VCaP (cell line): ENCODE data around the gene GNB1L.
"Not testable (repeated sequence)": the region's sequence is repeated elsewhere in the genome, so short reads cannot be mapped to it uniquely, and the experiment has no call there.

Source experiments
- H3K27ac ChIP-seq: fragments of 450-650 bp; 2 replicates; pipeline ENCODE4 v1.5.1; 2017
- CTCF ChIP-seq: fragments of 450-650 bp; conservative IDR thresholded peaks from 2 replicates; pipeline ENCODE4 v1.5.1; 2017; ENCODE audit warnings: mild to moderate bottlenecking, moderate library complexity

The GNB1L gene

DNA sequence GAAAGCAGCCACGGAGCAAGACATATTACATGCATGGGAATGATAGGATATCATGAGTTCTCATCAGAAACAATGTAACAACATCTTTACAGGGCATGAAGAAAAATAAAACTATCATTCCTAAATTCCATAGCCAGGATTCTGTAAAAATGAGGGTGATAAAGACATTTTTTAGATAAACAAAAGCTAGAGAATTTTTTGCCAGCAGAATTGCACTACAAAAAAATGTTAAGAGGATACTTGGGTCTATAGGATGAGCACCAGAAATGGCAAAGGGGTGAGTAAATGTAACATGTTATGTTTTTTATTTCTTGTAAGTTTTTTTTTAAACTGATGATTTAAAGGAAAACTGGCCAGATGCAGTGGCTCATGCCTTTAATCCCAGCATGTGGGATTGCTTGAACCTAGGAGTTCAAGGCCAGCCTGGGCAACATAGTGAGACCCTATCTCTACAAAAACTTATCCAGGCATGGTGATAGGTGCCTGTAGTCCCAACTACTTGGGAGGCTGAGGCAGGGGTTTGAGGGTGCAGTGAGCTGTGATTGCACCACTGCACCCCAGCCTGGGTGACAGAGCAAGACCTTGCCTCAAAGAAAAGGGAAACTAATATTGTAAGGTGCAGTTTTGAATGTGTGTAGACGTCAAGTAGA lies 60.9 kb downstream of the GNB1L start:
- no peak overlapping the region for H3K27ac ChIP-seq

GRCh38 chr22:19793161-19793560 lies 61.5 kb downstream of the GNB1L start:
- TF ChIP-seq CTCF = no peak
- H3K27ac ChIP-seq = no peak overlapping the region

More for the DNA sequence above, 60.9 kb downstream of the GNB1L start:
- TF ChIP-seq CTCF = no peak

DNA sequence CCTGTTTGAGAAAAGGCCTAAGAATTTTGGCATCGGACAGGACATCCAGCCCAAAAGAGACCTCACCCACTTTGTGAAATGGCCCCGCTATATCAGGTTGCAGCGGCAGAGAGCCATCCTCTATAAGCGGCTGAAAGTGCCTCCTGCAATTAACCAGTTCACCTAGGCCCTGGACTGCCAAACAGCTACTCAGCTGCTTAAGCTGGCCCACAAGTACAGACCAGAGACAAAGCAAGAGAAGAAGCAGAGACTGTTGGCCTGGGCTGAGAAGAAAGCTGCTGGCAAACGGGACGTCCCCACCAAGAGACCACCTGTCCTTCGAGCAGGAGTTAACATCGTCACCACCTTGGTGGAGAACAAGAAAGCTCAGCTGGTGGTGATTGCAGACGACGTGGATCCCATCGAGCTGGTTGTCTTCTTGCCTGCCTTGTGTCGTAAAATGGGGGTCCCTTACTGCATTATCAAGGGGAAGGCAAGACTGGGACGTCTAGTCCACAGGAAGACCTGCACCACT lies 62.2 kb downstream of the GNB1L start:
- not testable (repeated sequence) for H3K27ac ChIP-seq

GRCh38 chr22:19791894-19792293 lies 62.8 kb downstream of the GNB1L start:
- no peak overlapping the region for H3K27ac ChIP-seq
- no peak for TF ChIP-seq CTCF

- no peak overlapping the region for H3K27ac ChIP-seq
- no peak for TF ChIP-seq CTCF
Observed at GRCh38 chr22:19791243-19791642, 63.4 kb downstream of the GNB1L start.

DNA sequence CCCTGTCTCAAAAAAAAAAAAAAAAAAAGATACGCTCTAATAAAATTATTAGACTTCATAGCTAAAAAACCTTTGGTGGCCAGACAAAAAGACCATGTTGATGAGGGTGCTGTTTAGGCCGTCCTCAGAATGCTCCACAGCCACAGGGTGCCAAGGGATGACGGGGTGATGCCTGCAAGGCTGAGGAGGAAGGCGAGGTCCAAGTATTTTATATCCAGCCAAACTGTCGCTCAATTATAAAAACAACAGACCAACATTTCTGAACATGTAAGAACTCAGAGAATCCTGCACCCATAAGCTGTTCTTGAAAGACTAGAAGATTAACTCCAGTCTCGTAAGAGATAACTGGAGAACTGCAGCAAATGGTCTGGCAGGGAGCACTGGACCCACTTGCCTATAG lies 64.8 kb downstream of the GNB1L start:
- H3K27ac ChIP-seq = no peak overlapping the region
- no peak for TF ChIP-seq CTCF

GRCh38 chr22:19789406-19789805 lies 65.3 kb downstream of the GNB1L start:
- TF ChIP-seq CTCF = no peak
- no peak overlapping the region for H3K27ac ChIP-seq

- no peak overlapping the region for H3K27ac ChIP-seq
- TF ChIP-seq CTCF = no peak
Observed at GRCh38 chr22:19788661-19789225, 65.9 kb downstream of the GNB1L start.
